ENCODE data around the gene C5orf34. TPM values are rescaled to one million over a fixed set of nuclear protein-coding genes. Genes with fewer than 3 reads are reported as not detected.
"Not testable (repeated sequence)": the region's sequence is repeated elsewhere in the genome, so short reads cannot be mapped to it uniquely, and the experiment has no call there.

Gene C5orf34
- total RNA-seq, 3 donors from 2014 or later: 3.1 to 3.8 (median 3.6) TPM

DNA sequence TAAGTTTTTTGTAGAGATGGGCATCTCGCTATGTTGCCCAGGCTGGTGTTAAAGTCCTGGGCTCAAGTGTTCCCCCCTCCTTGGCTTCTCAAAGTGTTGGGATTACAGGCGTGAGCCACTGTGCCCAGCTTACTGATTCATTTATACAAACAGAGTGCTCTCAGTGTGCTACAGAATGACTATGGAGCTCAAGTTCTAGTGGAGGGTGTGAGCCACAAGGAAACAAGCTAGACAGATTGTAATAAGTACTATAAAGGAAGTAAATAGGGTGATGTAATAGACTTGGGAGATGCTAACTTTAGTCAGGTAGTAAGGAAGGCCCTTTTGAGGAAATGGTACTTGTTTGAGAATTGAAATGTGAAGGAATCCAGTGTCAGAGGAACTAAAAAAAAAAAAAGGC, 29.5 kb downstream of the C5orf34 start:
- H3K9me3 Mint-ChIP-seq: no peaks in the 10 kb centered on the region
- ATAC-seq: no peak

DNA sequence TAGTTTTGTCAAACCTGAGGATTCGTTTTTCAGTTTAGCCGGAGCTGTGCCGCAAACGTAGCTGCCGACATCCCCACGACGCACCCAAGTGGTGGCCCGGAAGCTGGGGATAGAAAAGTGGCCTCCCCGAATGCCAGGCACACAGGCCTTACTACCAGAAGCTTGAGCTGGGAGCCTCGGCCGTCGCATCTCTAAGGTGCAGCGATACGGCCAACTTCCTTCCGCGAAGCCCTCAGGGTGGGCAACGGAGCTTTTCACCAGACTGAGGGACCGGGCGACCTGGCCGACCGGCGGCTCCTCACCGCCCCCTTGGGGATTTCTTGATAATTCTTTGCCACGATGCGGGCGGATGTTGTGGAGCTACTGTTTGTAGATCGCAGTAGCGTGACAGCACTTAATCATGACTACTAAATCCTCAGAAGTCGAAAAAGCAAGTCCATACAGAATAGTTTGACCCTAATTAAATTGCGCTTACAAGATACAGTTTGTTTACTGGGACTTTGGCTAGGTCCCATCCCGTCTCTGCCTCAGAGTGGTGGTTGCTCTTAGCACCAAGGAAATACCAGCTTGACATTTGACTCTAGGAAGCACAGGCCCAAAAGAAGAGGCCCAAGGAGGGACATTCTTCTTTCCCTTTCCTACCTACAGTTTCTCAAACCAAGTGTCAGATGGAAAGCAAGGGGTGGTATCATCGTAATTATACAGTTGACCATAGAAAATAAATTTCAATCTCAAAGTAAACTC, 30.7 kb downstream of the C5orf34 start:
- DNase-seq (peak; percentile 81), ATAC-seq (peak; percentile 75 to 76)
- Mint-ChIP-seq H3K4me1 (ENCODE audit: low read depth) (peaks cover 43% of the 10 kb centered on the region), H3K9me3 (no peaks in the 10 kb centered on the region), H3K4me3 (peak overlapping the region; percentile 97), H3K27me3 (ENCODE audit: low read depth) (no peaks in the 10 kb centered on the region), H3K36me3 (ENCODE audit: insufficient read depth) (peaks cover under 1% of the 10 kb centered on the region)

More for the DNA sequence above, 29.5 kb downstream of the C5orf34 start:
- H3K27me3 Mint-ChIP-seq (ENCODE audit: low read depth): no peaks in the 10 kb centered on the region
- H3K4me3 Mint-ChIP-seq: peak overlapping the region; percentile 45
- DNase-seq: no peak
- H3K36me3 Mint-ChIP-seq (ENCODE audit: insufficient read depth): peaks cover 6% of the 10 kb centered on the region
- peaks cover 40% of the 10 kb centered on the region for H3K4me1 Mint-ChIP-seq (ENCODE audit: low read depth)

DNA sequence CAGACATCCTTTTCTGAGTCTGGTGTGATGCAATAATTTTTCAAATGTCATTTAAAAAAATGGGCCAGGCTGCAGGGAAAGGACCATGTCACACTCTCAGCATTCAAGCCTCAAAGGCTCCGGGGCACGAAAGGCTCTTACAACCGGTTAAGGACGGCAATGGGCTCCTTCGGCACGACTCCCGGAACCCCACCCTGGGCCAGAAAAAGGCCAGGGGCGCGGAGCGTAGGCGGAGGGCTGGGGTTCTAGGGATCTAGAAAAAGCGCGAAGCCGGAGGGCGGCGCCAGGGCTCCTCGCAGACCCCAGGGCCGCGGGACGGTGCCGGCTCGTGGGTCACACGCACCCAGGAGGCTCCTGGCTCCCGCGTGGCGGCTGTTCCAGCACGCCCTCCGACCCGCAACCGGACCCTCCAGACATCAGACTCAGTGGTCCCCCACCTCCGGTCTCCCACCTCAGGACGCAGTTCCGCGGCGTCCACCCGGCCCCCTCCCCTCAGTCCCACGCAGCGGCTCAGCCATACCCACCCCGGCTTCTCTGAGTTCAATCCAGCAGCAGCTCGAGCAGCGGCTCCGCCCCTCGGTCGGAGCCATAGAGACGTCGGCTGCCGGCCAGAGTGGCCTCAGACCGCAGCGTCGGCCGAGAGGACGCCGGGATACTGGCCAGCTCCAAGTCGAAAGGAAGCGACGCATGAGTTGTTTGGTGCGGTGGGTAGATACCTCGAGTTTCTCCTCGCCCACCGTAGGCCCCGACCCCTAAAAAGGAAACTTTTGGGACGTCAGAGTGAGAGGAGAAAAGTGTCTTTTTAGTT, 31.4 kb downstream of the C5orf34 start, which contains the start of gene TMEM267:
Gene TMEM267 (minus strand): TSS at position 568 of the 808 bp plus-strand sequence. CDS start 29,896 bp downstream, outside the sequence.
- Mint-ChIP-seq H3K9me3 (no peaks in the 10 kb centered on the region), H3K4me1 (ENCODE audit: low read depth) (peaks cover 43% of the 10 kb centered on the region), H3K36me3 (ENCODE audit: insufficient read depth) (no peaks in the 10 kb centered on the region), H3K4me3 (peak within 1 kb of the TSS; percentile 97), H3K27me3 (ENCODE audit: low read depth) (no peaks in the 10 kb centered on the region)
- DNase-seq: peak; percentile 82
- ATAC-seq: peak; percentile 90 to 91

DNA sequence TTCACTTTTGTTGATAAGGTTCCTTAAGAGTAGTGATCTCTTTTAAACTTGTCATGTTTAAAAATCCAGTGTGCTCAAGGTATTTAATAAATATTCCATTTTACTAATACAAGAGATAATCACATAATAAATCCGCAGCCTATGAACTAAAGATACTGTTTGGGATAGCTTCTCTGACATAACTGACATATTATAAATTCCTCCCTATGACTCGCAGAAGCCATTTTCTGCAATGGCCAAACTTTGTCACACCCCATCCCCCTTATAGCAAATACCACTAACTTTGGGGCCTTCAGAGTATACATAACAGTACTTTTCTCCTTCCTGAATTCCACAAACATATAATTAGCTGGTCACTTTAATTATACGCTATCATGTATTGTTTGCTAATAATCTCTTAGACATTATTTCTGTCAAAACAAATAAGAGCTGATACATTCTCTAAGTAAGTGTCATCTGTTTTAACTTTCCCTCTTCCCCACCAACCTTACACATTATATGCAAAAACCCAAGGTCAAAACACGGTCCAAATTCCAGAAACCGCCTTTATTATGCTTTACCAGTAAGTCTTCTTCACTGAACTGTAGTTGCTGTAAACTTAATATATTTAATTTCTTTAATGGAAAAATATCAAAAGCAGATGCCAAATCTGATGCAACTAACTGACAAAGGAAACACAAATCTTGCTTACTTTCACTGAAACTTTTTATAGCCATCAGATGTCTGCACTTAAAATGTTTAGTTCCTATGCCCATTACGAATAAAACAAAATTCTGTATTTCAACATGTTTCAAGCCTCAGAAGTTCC, 32.3 kb downstream of the C5orf34 start:
- no peak for ATAC-seq
- Mint-ChIP-seq H3K4me1 (ENCODE audit: low read depth) (peaks cover 44% of the 10 kb centered on the region), H3K4me3 (peak overlapping the region; percentile 97), H3K27me3 (ENCODE audit: low read depth) (no peaks in the 10 kb centered on the region), H3K36me3 (ENCODE audit: insufficient read depth) (peaks cover 2% of the 10 kb centered on the region), H3K9me3 (no peaks in the 10 kb centered on the region)
- DNase-seq: no peak

DNA sequence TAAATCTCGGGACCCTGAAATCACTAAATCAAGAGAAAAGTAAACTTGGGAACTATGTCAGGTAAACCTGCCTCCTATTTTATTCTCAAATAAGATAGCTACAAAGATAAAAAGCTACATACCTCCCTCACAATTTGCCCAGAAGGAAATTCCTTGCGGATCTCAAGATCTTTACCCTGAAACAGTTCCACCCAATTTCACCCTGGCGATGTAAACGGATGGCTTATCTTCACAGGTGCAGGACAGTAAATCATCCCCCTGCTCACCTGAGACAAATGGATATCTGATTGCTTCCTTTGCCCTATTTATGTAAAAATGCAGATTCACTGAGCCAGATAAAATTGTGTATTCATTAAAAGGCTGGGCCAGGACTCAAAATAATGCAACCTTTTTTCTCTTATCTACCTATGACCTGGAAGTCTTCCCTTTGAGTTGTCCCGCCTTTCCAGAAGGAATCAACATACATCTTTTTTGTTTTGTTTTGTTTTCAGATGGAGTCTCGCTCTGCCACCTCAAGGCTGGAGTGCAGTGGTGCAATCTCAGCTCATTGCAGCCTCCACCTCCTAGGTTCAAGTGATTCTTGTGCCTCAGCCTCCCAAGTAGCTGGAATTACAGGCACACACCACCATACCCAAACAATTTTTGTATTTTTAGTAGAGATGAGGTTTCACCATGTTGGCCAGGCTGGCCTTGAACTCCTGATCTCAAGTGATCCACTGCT, 45.1 kb downstream of the C5orf34 start:
- Mint-ChIP-seq H3K27me3 (ENCODE audit: low read depth) (no peaks in the 10 kb centered on the region), H3K36me3 (ENCODE audit: insufficient read depth) (peaks cover 73% of the 10 kb centered on the region), H3K9me3 (peaks cover 29% of the 10 kb centered on the region), H3K4me1 (ENCODE audit: low read depth) (peaks cover 22% of the 10 kb centered on the region), H3K4me3 (no peak overlapping the region)
- ATAC-seq: no peak
- DNase-seq: no peak

DNA sequence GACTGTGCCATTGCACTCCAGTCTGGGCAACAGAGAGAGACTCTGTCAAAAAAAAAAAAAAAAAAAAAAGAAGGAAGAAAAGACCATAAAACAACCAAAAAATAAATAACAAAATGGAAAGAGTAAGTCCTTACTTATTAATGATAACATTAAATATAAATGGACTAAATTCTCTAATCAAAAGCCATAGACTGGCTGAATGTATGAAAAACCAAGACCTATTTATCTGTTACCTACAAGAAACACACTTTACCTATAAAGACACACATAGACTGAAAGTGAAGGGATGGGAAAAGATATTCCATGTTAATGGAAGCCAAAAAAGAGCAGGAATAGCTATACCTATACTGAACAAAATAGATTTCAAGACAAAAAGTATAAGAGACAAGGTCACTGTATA, 47.8 kb downstream of the C5orf34 start:
- ATAC-seq (no peak), DNase-seq (no peak)
- no peaks in the 10 kb centered on the region for H3K27me3 Mint-ChIP-seq (ENCODE audit: low read depth)
- peaks cover 11% of the 10 kb centered on the region for H3K4me1 Mint-ChIP-seq (ENCODE audit: low read depth)
- H3K36me3 Mint-ChIP-seq (ENCODE audit: insufficient read depth): peaks cover 63% of the 10 kb centered on the region
- peaks cover 23% of the 10 kb centered on the region for H3K9me3 Mint-ChIP-seq
- H3K4me3 Mint-ChIP-seq: no peak overlapping the region

DNA sequence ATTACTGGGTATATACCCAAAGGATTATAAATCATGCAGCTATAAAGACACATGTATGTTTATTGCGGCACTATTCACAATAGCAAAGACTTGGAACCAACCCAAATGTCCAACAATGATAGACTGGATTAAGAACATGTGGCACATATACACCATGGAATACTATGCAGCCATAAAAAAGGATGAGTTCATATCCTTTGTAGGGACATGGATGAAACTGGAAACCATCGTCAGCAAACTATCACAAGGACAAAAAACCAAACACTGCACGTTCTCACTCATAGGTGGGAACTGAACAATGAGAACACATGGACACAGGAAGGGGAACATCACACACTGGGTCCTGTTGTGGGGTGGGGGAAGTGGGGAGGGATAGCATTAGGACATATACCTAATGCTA, 49.5 kb downstream of the C5orf34 start:
- H3K27me3 Mint-ChIP-seq (ENCODE audit: low read depth); ATAC-seq; DNase-seq; H3K4me1 Mint-ChIP-seq (ENCODE audit: low read depth); H3K4me3 Mint-ChIP-seq: not testable (repeated sequence)
- Mint-ChIP-seq H3K36me3 (ENCODE audit: insufficient read depth) (peaks cover 62% of the 10 kb centered on the region), H3K9me3 (peaks cover 17% of the 10 kb centered on the region)

DNA sequence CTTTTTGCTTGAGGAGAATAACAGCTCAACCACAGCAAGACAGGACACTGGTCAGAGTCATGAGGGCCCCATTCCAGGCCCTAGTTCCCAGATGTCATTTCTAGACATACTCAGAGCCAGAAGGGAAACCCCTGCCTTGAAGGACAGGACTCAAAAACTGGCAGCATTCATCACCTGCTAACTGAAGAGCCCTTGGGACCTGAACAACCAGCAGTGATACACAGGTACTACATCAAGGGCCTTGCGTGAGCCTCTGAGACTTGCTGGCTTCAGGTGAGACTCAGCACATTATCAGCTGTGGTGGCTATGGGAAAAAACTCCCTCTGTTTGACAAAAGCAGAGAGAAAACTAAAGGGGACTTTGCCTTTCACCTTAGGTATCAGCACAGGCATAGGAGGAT, 53.9 kb downstream of the C5orf34 start:
- no peak for ATAC-seq
- no peak for DNase-seq
- peaks cover 53% of the 10 kb centered on the region for H3K36me3 Mint-ChIP-seq (ENCODE audit: insufficient read depth)
- peaks cover 11% of the 10 kb centered on the region for H3K9me3 Mint-ChIP-seq
- H3K4me3 Mint-ChIP-seq: no peak overlapping the region
- peaks cover 4% of the 10 kb centered on the region for H3K4me1 Mint-ChIP-seq (ENCODE audit: low read depth)
- H3K27me3 Mint-ChIP-seq (ENCODE audit: low read depth): no peaks in the 10 kb centered on the region

DNA sequence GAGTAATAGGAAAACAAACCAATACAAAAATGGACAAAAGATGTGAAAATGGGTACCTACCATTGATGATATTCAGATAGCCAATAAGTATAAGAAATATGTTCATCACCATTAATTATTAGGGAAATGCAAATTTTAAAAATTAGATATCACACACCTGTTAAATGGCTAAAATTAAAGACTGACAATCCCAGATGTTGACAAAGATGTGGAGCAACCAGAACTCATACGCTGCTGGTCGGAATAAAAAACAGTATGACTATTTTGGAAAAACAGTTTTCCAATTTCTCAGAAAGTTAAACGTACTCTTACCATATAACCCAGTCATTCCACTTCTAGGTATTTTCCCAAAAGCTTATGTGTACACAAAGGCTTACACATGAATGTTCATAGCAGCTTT, 58.4 kb downstream of the C5orf34 start:
- ATAC-seq (no peak), DNase-seq (no peak)
- no peaks in the 10 kb centered on the region for H3K4me1 Mint-ChIP-seq (ENCODE audit: low read depth)
- peaks cover 9% of the 10 kb centered on the region for H3K9me3 Mint-ChIP-seq
- H3K36me3 Mint-ChIP-seq (ENCODE audit: insufficient read depth): peaks cover 54% of the 10 kb centered on the region
- H3K4me3 Mint-ChIP-seq: no peak overlapping the region
- H3K27me3 Mint-ChIP-seq (ENCODE audit: low read depth): no peaks in the 10 kb centered on the region

DNA sequence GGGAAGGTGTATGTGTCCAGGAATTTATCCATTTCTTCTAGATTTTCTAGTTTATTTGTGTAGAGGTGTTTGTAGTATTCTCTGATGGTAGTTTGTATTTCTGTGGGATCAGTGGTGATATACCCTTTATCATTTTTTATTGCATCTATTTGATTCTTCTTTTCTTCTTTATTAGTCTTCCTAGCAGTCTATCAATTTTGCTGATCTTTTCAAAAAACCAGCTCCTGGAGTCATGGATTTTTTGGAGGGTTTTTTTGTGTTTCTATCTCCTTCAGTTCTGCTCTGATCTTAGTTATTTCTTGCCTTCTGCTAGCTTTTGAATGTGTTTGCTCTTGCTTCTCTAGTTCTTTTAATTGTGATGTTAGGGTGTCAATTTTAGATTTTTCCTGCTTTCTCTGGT, 73.4 kb downstream of the C5orf34 start:
- not testable (repeated sequence) for H3K27me3 Mint-ChIP-seq (ENCODE audit: low read depth); H3K4me3 Mint-ChIP-seq; ATAC-seq; H3K4me1 Mint-ChIP-seq (ENCODE audit: low read depth); DNase-seq
- peaks cover 51% of the 10 kb centered on the region for H3K9me3 Mint-ChIP-seq
- H3K36me3 Mint-ChIP-seq (ENCODE audit: insufficient read depth): peaks cover 27% of the 10 kb centered on the region

DNA sequence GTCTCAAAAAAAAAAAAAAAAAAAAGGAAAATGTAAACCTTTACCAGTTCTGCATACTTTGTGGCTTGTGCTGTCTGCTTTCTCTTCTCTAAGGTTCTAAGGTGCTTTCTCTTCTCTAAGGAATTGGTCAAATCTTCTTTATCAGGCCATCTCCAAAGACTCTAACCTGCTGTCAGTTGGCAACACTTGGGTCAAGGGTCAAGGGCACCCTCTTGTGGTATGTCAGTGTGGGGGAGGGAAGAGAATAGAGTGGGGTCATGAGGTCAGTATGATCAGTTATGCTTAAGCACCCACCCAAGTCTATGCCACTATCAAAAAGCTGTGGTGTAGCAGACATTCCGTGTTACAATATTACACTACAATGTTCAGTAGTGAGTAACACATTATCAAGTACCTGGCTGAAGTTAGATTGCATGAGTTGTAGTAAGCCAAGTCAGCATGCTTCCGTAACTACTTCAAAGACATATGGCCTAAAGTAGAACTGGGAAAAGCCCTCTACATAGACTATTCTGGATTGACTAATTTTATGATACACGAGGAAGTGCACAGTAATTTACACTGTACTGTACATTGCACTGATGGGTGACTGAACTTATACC, 77.8 kb downstream of the C5orf34 start:
- Mint-ChIP-seq H3K27me3 (ENCODE audit: low read depth) (no peaks in the 10 kb centered on the region), H3K9me3 (peaks cover 35% of the 10 kb centered on the region), H3K4me1 (ENCODE audit: low read depth) (no peaks in the 10 kb centered on the region), H3K36me3 (ENCODE audit: insufficient read depth) (peaks cover 4% of the 10 kb centered on the region), H3K4me3 (no peak overlapping the region)
- ATAC-seq (no peak), DNase-seq (no peak)

Data from activated T-cell treated with anti-CD3 and anti-CD28 coated beads, Interleukin-2, amount 50 U/mL, for 4 hours (primary cell).